ENCODE data around the gene GPRC5D. TPM values are rescaled to one million over a fixed set of nuclear protein-coding genes. Genes with fewer than 3 reads are reported as not detected.
A peak's percentile ranks its signal among the peaks of the same experiment; 100 is the strongest.

The GPRC5D gene
- polyA plus RNA-seq, 10 donors = 0.29 to 0.63 (median 0.42) TPM; not detected in 6

GRCh38 chr12:12938541-12938940 is 13.4 kb downstream of the GPRC5D start:
- no peak for DNase-seq

DNA sequence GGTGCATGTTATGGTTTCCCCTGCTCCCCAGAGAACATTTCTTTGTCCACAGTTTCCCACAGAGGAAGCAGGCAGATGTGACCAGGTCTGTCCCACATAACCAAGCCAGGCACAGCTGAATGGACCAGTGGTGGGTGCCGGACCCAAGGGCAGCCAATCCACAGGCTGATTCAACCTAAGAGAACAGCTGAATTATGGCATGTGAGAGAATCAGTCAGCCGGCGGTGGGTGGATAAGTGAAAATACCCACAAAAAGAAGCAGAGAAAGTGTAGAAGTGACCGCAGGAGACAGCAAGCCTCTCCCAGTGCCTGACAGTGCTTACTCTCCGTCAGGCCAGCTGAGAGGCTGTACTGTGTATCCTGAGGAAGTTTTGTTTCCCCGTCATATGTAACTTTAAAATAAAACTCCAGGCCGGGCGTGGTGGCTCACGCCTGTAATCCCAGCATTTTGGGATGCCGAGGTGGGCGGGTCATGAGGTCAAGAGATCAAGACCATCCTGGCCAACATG is 14.9 kb downstream of the GPRC5D start:
- no peak for DNase-seq

DNA sequence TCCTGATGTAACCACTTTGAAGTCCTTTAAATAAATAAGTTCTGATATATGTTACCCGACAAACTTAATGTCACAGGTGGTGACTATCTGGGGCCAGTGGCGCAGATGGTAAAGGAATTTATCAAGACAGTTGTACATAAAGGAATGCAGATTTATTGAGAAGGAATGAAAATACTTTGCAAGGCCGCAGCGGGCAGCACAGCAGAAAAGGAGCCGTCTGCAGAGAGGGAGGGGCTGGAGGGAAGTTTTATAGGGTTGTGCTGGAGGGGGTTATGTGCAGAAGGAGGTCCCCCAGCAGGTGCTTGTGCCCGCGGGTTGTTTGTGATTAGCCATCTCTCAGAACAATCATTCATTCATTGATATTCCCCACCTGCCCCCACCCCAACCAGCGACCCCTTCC is 17.4 kb downstream of the GPRC5D start:
- no peak for DNase-seq

DNA sequence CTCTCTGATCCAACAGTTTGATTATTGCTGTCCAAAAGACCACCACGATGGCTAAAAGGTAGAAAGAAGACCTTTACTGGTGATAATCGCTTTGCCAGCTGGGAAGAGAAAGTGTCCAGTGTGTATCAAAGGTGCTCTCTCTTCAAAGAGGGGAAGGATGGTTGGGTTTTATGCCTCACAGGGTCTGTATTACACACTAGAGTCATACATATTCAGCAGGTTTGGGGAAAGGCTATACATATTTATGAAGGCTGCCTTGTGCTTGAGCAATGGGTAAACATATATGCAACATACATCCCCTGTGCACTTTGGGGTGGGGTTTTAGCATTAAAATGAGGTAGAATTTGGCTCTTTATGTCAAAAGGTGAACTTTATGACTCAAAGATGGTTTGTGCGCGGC is 18.2 kb downstream of the GPRC5D start:
- no peak for DNase-seq

- DNase-seq = no peak
Observed at GRCh38 chr12:12930633-12931219, 21.2 kb downstream of the GPRC5D start.

- no peak for DNase-seq
Observed at GRCh38 chr12:12929696-12930095, 22.3 kb downstream of the GPRC5D start.

DNA sequence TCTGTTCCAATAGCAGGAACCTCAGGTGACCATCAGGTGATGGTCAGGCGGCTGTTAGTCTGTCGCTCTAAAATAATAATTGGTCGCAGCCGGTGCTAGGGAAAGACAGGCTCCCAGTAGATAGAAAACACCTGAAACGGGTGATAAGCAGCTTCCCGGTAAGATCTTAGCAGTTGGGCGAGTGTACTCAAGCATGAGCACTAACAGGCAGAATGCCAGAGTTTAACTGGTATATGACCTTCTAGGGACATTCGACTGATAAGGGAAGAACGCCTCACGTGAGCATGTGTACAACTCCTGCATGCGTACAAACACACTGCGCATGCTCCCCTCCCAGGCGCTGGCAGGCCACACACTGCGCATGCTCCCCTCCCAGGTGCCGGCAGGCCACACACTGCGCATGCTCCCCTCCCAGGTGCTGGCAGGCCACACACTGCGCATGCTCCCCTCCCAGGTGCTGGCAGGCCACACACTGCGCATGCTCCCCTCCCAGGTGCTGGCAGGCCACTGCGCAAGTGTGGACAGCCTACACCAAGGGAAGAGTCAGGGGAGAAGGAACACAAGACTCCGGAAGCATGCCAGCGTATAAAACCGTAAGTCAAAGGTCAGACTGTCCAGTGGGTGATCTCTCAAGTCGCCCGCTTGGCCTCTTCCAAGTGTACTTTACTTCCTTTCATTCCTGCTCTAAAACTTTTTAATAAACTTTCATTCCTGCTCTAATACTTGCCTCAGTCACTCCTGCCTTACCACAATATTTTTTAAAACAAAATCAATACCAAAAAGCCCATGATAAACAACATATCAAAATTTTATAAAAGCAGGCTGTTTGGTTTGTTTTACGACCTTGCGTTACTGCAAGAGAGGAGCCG is 24.5 kb downstream of the GPRC5D start:
- peak in 1 of 3 donors; percentile 51 for DNase-seq

- DNase-seq = no peak
Observed at GRCh38 chr12:12926571-12927071, 25.3 kb downstream of the GPRC5D start.

DNA sequence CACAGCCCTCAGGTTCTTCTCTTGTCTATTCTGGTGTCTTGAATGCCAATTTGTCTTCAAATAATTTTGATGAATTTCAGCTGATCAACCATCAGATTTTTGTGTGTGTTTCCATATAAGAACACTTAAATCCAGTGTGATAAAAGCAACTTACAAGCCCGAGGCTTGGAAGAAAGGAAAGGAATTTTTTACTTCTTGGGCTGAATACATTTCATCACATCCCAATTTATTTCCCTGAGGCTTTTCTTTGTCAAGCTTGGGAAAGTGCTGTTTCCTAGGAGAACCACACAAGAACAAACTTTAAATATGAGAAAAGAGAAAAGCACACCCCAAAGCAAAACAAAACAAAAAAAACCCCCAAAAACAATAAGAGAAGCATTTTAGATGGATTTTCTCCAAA is 26.6 kb downstream of the GPRC5D start:
- peak in 2 of 3 donors; percentile 72 to 82 for DNase-seq

GRCh38 chr12:12924169-12924568 is 27.8 kb downstream of the GPRC5D start:
- DNase-seq = no peak

- DNase-seq = no peak
Observed at GRCh38 chr12:12922978-12923377, 29.0 kb downstream of the GPRC5D start.

GRCh38 chr12:12922191-12922616 is 29.8 kb downstream of the GPRC5D start:
- peak in 1 of 3 donors; percentile 40 for DNase-seq

DNA sequence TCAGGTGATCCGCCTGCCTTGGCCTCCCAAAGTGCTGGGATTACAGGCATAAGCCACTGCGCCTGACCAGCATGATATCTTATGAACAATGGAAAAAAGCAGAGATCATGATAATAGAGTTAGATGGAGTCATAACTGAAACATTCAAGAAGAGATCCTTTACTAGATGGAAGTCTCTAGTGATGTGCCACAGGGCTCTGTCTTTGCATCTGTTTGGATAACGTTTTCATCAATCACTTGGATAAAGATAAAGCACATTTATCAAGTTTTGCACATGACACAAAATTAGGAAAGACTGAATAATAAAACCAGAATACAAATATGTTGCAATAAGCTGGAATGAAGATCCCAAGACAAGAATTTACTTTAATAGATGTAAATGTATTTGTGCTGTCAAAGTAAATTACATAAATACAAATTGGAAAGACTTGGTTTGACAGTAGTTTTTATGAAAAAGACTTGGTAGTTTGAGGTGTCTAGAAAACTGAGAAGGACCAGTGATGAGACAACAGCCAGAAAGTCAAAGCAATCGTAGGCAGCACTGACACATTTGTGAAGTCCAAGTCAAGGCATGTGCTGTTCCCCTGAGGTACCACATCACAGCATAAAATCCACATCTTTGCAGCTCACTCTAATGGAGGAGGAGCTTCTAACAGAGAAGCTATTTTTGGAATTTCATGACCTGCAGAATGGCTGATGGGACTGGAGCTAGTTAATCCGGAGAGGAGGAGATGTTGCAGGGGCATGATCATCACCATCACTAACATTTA is 32.1 kb downstream of the GPRC5D start:
- DNase-seq = peak in 1 of 3 donors; percentile 58

DNA sequence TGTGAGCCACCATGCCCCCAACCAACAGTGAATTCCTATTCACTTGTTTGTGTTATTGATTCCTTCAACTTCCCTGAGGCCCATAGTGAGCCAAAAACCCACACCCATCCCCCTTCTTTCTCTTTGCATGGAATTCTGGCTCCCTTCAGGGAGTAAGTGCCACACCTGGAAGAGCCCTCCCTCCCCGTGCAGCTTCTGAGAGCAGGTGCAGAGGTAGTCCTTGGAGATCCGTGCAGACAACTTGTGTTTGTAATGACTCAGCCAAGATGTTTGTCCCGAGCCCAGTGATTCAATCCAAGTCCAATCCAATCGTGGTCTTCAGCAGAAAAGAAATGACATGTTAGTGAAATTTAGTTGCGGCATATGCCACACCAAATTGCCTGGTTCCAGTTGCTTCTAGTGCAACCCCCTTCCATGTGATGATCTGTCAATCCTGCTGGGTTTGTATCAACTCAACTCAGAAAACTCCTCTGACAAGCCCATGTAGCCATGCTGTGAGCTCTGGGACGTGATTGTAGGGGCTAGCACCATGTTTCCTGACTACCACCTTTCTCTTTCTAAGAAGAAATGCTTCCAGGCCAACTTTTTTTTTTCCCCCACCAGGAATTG is 33.1 kb downstream of the GPRC5D start:
- DNase-seq = no peak

DNA sequence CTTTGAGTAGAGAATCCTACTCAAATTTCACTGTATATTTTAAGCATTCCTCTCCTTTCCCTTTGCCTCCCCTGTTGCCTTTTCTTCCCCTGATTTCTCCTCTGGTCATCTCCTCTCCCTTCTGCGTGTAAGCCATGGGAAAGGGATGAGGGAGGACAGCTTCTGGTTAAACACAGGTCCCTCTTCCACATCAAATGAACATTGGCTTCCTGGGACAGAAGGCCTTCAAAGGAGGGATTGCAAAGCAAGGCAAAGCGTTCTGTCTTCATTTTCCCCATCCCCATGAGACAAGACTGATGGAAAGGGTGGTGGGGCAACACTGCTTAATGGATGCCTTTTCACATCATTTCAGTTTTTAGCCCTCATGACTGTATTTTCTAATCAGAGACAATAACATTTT is 34.5 kb downstream of the GPRC5D start:
- no peak for DNase-seq

- peak; percentile 79 to 95 (median 92) for DNase-seq
Observed at GRCh38 chr12:12916135-12916944, 35.6 kb downstream of the GPRC5D start.

DNA sequence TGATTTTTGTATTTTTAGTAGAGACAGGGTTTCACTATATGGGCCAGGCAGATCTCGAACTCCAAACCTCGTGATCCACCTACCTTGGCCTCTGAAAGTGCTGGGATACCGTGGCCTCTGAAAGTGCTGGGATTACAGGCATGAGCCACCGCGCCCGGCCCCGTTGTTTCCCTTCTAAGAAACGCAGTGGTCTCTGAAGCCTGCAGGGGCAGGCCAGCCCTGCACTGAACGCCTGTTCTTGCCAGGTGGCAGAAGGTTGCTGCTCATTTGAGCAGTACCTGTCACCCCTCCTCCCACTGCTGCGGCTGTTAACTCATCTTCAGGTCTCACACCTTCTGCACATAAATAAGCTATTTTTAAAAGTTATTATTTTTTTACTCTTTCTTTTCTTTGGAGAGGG is 36.3 kb downstream of the GPRC5D start:
- DNase-seq = no peak

- DNase-seq = no peak
Observed at GRCh38 chr12:12912711-12913110, 39.3 kb downstream of the GPRC5D start.

DNA sequence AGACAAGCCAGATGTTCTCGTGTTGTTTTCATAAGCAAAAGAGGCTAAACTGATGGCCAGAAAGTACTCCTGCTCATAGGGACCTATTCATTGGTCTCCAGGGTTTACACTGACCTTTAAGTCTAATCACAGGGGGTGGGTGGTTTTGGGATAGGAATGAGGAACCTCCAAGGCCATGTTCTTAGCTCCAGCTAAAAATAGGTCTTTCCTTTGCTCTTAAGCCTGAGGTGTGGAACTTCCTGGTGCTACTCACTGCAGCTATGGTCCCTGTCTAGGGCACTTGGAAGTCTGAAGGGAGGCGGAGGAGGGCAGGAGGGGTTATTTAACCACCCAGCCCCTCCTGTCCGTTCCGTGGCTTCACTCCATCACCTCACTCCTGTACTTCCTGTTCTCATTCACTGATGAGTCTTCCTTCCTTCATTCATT is 42.0 kb downstream of the GPRC5D start:
- DNase-seq = no peak

GRCh38 chr12:12909228-12909994 is 42.6 kb downstream of the GPRC5D start:
- no peak for DNase-seq
